Measurements from ENCODE around the gene NAA35.
"Not testable (repeated sequence)": the region's sequence is repeated elsewhere in the genome, so short reads cannot be mapped to it uniquely, and the experiment has no call there.

Gene NAA35

DNA sequence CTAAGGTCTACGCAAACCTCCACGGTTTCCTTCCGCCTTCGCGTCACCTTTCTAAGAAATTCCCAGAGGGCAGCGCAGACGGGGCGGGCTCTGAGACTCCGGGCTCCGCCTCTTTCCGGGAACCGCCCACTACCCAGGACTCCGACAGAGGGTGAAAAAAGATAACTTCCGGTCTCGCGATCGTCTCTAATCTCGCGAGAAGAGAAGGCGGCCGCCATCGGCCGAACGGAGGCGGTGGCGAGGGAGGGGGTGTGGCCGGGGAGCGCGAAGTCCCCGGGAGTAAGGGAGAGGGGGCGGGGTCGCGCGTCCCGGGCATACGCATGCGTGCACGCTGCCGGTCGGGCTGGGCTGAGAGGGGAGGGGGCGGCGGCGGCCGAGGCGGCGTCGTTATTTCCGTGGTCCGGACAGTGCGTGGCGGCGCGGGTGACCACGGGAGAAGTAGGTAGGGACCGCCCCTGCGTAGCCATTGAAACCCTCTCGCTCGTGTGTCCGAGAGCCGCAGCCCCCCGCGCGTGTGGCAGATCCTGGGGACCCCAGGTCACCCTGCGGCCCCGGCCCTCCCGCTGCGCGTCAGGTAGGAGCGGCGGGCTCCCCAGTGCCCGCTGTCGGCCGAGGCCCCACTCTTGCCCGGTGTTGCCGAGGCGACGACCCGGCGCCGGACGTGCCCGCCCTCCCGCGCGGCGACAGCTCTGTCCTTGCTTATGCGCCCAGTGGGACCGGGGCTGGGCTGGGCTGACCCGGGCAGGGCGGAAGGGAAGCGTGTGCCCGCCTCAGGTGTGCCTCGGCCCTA, at the start of gene NAA35:
Gene NAA35 (plus strand): TSS at position 315 of the 790 bp plus-strand sequence. CDS start 1,014 bp downstream, outside the sequence.
- H3K4me3 ChIP-seq (ENCODE audit: low read length): peak within 1 kb of the TSS; percentile 98
- TF ChIP-seq ZNF274 (IDR thresholded peaks at IDR 0.05; ENCODE audit: low read depth, low read length): no peak

DNA sequence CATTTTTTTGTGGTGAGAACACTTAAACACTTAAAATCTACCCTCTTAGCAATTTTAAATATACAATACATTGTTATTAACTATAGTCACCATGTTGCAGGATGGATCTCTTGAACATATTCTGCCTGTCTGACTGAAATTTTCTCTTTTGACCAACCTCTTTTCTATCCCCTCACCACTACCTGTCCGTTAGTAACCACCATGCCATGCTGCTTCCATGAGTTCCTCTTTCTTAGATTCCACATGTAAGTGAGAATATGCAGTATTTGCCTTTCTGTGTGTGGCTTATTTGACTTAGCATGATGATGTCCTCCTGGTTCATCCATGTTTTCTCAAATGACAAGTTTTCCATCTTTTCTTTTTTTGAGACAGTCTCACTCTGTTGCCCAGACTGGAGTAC, 48.5 kb upstream of the NAA35 start:
- no peak overlapping the region for H3K4me3 ChIP-seq (ENCODE audit: low read length)
- no peak for TF ChIP-seq ZNF274 (IDR thresholded peaks at IDR 0.05; ENCODE audit: low read depth, low read length)

DNA sequence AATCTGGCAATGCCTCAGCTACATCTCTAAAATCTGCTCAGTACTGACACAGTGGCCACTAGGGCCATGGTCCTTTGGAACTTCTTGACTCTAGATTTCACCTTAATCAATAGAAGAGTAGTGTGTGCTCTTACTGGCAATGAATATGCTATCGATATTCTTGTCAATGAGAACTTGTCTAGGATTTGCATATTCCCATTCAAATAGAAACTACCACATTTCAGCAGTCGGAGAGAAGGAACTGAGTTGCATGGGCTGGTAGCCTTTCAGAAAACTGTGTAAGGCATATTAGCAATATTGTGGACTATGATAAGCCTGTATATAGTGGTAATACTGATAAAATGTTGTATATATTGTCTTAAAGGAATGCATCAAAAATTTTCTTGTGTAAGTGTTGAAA, 45.3 kb upstream of the NAA35 start:
- TF ChIP-seq ZNF274 (IDR thresholded peaks at IDR 0.05; ENCODE audit: low read depth, low read length): no peak
- H3K4me3 ChIP-seq (ENCODE audit: low read length): no peak overlapping the region

DNA sequence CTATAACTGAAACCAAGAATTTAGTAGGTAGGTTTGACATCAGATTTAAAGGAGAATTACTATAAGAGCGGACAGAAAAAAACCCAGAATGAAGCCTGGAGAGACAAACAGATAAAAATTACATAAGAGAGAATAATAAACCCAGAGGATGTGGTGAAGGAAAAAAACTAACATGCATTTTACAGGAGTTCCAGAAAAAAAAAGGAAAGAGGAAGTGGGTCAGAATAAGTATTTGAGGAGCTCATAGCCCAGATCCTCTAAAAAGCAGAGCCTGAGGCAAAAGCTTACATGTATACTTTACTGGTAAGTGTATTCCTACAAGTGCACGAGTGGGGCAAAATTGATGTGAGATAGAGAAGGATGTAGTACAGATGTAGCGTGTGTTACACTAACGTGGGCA, 43.1 kb upstream of the NAA35 start:
- no peak for TF ChIP-seq ZNF274 (IDR thresholded peaks at IDR 0.05; ENCODE audit: low read depth, low read length)
- H3K4me3 ChIP-seq (ENCODE audit: low read length): no peak overlapping the region

DNA sequence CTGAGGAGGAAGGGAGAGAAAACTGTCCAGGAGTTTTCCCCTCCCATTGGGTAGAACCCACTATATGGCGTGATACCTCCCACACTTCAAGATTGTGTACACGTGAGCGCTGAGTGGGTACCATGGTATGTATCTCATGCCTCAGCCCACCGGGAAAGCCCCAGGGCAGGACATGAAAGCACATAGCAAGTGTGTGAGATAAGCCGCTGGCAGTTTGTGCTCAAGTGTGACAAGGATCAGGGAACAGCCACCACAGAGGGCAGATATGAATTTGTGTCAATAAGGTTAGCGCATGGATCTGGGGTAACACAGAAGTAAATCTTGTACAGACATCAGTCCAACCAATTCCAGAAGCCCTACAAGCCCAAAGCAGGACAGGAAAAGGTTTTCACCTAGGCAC, 42.6 kb upstream of the NAA35 start:
- no peak overlapping the region for H3K4me3 ChIP-seq (ENCODE audit: low read length)
- TF ChIP-seq ZNF274 (IDR thresholded peaks at IDR 0.05; ENCODE audit: low read depth, low read length): no peak

DNA sequence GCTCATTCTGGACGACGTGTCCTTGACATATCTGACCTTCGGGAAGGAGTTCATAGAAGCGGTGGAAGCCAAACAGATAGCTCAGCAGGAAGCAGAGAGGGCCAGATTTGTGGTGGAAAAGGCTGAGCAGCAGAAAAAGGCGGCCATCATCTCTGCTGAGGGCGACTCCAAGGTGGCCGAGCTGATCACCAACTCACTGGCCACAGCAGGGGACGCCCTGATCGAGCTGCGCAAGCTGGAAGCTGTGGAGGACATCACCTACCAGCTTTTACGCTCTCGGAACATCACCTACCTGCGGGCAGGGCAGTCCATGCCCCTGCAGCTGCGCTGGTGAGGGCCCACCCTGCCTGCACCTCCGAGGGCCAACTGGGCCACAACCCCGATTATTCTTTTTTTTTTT, 41.6 kb upstream of the NAA35 start:
- no peak for TF ChIP-seq ZNF274 (IDR thresholded peaks at IDR 0.05; ENCODE audit: low read depth, low read length)
- H3K4me3 ChIP-seq (ENCODE audit: low read length): no peak overlapping the region

DNA sequence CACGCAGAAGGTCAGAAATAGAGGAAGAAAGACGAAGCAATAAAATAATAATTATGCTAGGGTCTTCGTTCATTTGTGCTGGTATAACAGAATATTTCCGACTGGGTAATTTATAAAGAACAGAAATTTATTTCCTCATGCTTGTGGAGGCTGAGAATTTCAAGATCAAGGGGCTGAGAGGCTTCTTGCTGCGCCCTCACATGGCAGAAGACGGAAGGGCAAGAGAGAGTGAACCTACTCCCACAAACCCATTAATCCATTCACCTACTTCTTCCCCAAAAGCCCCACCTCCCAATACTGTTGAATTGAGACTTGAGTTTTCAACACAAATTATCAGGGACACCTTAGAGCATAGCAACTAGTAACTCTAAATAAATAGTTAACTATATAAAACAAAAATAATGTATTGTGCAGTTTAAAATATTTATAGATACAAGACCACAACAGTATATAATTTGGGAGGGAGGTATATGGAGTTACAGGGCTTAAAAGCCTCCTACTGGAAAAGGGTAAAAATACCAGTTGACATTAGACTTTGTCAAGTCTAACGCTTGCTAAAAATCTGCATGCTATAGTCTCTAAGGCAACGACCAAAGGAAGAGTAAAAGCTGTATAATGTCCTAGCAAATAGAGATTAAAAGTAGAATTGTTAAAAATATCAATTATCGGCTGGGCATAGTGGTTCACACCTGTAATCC, 40.3 kb upstream of the NAA35 start:
- no peak for TF ChIP-seq ZNF274 (IDR thresholded peaks at IDR 0.05; ENCODE audit: low read depth, low read length)
- H3K4me3 ChIP-seq (ENCODE audit: low read length): no peak overlapping the region

DNA sequence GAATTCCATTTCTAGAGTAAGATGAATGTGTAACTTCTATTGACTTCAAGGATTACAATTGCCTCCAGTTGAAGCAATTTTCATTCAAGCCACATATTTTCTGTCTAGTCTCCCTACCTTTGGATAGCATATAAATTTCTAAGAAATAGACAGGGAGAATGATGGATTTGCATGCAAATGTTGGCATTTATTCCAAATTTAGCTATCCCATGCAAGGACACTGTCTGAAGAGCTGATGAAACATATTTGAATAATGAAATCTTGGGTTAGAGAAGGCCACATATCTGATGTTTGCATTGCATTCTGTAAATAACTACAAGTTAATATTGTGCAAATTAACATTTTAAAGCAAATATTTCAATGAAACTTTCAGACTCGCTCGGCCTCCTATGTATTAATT, 36.0 kb upstream of the NAA35 start:
- H3K4me3 ChIP-seq (ENCODE audit: low read length): no peak overlapping the region
- TF ChIP-seq ZNF274 (IDR thresholded peaks at IDR 0.05; ENCODE audit: low read depth, low read length): no peak

DNA sequence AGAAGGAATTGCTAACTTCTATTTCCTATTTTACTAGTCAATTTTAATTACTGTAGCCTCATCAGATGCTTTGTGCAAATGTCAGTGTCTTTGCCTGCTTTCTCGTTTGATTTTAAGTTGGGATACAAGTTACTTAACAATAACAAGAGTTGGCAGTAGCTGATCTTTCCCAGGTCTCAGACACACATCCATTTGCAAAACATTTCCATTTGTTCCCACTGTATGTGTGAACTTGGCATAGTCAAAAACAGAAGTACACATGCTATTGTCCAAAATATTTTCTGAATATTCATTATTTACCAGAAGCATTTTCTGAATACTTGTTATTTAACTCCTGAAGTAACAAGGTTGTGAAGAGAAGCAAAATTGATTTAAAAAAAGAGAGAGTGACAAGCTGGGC, 35.0 kb upstream of the NAA35 start:
- no peak for TF ChIP-seq ZNF274 (IDR thresholded peaks at IDR 0.05; ENCODE audit: low read depth, low read length)
- H3K4me3 ChIP-seq (ENCODE audit: low read length): no peak overlapping the region

DNA sequence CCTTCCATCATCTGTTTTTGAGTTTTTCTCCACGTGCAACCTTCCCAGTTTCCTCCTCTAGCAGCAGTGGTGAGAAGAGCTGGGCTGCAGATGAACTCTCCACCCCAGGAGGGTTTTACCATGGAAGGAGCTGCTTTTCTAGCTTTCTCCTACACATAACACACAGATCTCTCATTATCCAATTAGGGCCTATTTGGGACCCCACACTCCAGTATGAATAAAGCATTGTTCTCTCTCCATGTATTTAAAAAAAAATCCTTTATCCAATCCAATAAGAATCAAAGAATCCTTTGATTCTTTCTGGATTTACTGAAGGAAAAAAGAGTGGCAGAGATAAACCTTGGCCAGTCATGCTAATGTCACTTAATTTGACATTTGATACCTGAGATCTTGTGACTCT, 31.6 kb upstream of the NAA35 start:
- H3K4me3 ChIP-seq (ENCODE audit: low read length): no peak overlapping the region
- TF ChIP-seq ZNF274 (IDR thresholded peaks at IDR 0.05; ENCODE audit: low read depth, low read length): no peak

DNA sequence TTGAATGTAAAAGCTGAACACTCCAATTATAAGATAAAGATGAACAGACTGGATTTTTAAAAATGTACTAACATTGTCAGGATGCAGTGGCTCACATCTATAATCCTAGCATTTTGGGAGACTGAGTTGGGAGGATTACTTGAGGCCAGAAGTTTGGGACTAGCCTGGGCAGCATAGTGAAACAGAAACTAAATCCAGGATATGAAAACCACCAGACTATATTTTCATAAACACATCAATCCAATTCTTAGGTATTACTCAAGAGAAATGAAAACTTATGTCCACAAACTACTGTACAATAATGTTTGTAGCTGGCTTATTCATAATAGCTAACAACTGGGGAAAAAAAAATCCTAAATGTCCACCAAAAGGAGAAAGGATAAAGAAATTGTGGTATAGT, 26.8 kb upstream of the NAA35 start:
- TF ChIP-seq ZNF274 (IDR thresholded peaks at IDR 0.05; ENCODE audit: low read depth, low read length): no peak

DNA sequence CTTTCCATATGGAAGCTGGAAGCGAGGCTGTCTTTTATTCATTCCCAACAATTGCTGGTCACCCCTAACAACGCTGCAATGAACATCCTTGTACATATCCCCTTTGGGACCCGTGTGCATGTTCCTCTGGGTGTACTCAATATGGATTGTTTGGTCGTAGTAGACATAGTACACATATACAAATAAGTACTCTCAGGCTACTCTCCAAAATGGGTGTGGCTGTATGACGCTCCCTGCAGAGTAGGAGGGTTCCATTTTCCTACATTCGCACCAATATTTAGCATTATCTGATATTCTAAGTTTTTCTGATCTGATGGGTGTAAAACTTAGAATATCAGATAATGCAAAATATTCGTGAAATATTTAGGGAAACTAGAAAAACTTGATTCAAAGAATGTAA, 23.2 kb upstream of the NAA35 start:
- H3K4me3 ChIP-seq (ENCODE audit: low read length): no peak overlapping the region
- no peak for TF ChIP-seq ZNF274 (IDR thresholded peaks at IDR 0.05; ENCODE audit: low read depth, low read length)

More for the DNA sequence above, 26.8 kb upstream of the NAA35 start:
- no peak overlapping the region for H3K4me3 ChIP-seq (ENCODE audit: low read length)

DNA sequence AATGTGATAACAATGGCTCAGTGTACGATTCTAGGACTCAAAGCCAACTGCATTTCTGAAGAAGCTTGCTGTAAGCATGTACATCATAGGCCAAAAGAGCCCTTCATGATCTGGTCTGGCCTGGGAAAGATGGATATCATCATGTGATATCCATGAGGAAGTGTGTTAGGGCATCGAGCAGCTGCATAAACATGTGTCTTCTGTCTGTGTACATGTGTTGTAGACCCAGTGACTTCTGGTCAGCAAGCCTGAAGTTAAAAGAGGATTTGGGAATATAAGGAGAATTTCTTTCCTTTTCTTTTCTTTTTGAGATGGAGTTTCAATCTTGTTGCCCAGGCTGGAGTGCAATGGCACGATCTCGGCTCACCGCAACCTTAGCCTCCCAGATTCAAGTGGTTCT, 15.5 kb upstream of the NAA35 start:
- no peak for TF ChIP-seq ZNF274 (IDR thresholded peaks at IDR 0.05; ENCODE audit: low read depth, low read length)
- H3K4me3 ChIP-seq (ENCODE audit: low read length): no peak overlapping the region

DNA sequence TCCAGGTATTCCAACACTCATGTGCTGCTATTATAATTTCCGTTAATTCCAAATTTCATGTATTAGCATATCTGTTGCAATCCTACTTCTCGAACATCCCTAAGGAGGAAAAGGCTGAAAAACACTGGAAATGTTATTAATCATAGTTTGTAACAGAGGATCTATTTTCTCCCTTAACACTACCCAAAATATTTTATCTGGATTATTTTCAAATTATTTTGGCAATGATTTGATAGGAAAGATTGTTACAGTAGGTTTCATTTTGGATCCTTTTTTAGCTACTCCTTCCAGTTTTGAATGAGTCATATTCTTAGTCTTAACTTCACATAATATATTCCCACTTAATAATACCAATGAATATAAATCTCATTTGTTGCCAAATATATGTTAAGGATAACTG, 13.9 kb upstream of the NAA35 start:
- TF ChIP-seq ZNF274 (IDR thresholded peaks at IDR 0.05; ENCODE audit: low read depth, low read length): no peak
- no peak overlapping the region for H3K4me3 ChIP-seq (ENCODE audit: low read length)

DNA sequence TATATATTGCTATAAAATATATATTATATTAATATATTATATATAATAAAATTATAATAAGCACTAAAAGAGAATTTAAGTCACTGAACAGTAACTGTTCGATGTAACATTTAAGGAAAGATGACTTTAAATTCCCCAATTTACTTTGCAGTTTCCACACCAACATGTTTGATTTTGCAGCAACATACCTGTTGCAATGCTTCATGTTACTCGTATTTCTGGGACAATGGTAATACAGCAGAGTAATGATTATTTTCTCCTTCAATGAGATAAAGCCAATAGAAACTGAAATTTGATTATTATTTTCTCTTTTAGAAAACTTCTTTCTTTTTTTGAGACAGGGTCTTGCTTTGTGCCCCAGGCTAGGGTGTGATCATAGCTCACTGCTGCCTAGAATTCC, 9.5 kb upstream of the NAA35 start:
- TF ChIP-seq ZNF274 (IDR thresholded peaks at IDR 0.05; ENCODE audit: low read depth, low read length): no peak
- H3K4me3 ChIP-seq (ENCODE audit: low read length): no peak overlapping the region

DNA sequence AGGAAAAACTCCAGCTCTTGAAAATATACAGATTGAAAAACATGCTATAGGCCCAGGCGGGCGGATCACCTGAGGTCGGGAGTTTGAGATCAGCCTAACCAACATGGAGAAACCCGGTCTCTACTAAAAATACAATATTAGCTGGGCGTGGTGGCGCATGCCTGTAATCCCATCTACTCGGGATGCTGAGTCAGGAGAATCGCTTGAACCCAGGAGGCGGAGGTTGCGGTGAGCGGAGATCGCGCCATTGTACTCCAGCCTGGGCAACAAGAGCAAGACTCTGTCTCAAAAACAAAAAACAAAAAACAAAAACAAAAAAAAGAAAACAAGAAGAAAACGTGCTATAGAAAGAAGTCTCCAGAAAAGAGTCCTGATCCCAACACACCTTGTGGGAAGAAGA, 5.0 kb upstream of the NAA35 start:
- H3K4me3 ChIP-seq (ENCODE audit: low read length): not testable (repeated sequence)
